PFSK-1 (cell line): ENCODE measurements around the gene RAD51B.

ENCODE experiments used
- FOXP2 ChIP-seq: optimal IDR thresholded peaks from 2 replicates; pipeline ENCODE3; 2011; ENCODE audit warnings: borderline replicate concordance, control low read depth, inconsistent platforms; ENCODE audit not compliant: insufficient read depth; ENCODE audit errors: extremely low read length, extremely low read depth
- POLR2AphosphoS5 ChIP-seq: IDR thresholded peaks from 2 replicates; pipeline ENCODE4 v1.6.1; 2012; ENCODE audit warnings: low read depth, mild to moderate bottlenecking, control low read depth, low read length, moderate library complexity
- SIN3A ChIP-seq: IDR thresholded peaks from 2 replicates; pipeline ENCODE4 v1.6.1; 2012; ENCODE audit warnings: mild to moderate bottlenecking, low read length, moderate library complexity, borderline replicate concordance; ENCODE audit not compliant: insufficient read depth
- TAF1 ChIP-seq: IDR thresholded peaks from 2 replicates; pipeline ENCODE4 v1.6.1; 2012; ENCODE audit warnings: low read length, control low read depth, borderline replicate concordance; ENCODE audit not compliant: insufficient read depth
- TF ChIP-seq, protein P1 (sequence below), 2 experiments: IDR thresholded peaks; 2 replicates each; pipeline versions ENCODE4 v1.6.1 to v1.8.0; 2011 to 2012; ENCODE audit warnings: low read depth in 2 of 2, low read length in 2 of 2, control low read depth in 1 of 2, inconsistent platforms in 1 of 2, mild to moderate bottlenecking in 1 of 2, moderate library complexity in 1 of 2; ENCODE audit not compliant: insufficient read depth in 1 of 2

Gene RAD51B

GRCh38 chr14:68770553-68771286, 951.1 kb downstream of the RAD51B start:
- TF ChIP-seq TAF1: no peak

GRCh38 chr14:68771631-68772030, 952.1 kb downstream of the RAD51B start:
- TF ChIP-seq SIN3A: no peak
- TF ChIP-seq FOXP2: no peak
- TF ChIP-seq, protein P1, sequence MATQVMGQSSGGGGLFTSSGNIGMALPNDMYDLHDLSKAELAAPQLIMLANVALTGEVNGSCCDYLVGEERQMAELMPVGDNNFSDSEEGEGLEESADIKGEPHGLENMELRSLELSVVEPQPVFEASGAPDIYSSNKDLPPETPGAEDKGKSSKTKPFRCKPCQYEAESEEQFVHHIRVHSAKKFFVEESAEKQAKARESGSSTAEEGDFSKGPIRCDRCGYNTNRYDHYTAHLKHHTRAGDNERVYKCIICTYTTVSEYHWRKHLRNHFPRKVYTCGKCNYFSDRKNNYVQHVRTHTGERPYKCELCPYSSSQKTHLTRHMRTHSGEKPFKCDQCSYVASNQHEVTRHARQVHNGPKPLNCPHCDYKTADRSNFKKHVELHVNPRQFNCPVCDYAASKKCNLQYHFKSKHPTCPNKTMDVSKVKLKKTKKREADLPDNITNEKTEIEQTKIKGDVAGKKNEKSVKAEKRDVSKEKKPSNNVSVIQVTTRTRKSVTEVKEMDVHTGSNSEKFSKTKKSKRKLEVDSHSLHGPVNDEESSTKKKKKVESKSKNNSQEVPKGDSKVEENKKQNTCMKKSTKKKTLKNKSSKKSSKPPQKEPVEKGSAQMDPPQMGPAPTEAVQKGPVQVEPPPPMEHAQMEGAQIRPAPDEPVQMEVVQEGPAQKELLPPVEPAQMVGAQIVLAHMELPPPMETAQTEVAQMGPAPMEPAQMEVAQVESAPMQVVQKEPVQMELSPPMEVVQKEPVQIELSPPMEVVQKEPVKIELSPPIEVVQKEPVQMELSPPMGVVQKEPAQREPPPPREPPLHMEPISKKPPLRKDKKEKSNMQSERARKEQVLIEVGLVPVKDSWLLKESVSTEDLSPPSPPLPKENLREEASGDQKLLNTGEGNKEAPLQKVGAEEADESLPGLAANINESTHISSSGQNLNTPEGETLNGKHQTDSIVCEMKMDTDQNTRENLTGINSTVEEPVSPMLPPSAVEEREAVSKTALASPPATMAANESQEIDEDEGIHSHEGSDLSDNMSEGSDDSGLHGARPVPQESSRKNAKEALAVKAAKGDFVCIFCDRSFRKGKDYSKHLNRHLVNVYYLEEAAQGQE (IDR thresholded peaks at IDR 0.05; ENCODE audit: insufficient read depth in 1 of 2, low read depth in 2 of 2, low read length in 2 of 2): 0 out of 4 replicates have a peak, but pooled peaks of 1 of the 2 experiments have one; percentile 15
- TF ChIP-seq POLR2AphosphoS5: no peak
- no peak for TF ChIP-seq TAF1

DNA sequence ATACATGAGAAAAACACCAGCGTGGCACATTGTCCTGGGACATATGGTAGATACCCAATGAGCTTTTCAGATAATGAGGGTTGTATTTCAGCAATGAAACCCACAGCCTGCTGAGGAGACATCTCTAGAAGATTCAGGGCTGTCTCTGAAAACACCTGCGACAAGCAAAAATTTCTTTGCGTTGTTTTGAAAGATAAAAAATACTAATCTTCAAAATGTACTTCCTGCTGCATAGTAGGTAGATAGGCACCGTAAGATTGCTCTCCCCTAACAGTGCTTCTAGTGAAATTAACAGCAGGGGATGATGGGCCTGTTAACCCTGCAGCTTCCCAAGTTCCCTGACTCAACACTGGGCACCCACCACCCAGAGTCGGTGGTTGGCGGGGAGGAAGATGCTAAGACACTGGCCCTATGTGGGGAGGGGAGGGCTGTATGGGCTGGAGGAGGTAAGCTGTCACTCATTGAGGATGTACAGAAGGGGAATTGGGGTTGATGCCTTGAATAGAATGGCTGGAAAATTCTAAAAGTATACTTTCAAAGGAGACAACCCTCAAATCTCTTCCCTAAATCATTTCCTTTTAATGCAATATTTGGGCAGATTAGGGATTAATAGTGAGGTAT, 953.3 kb downstream of the RAD51B start:
- no peak for TF ChIP-seq SIN3A

- TF ChIP-seq TAF1 (no peak), SIN3A (no peak), POLR2AphosphoS5 (no peak), FOXP2 (no peak)
- TF ChIP-seq, protein P1 (IDR thresholded peaks at IDR 0.05; ENCODE audit: insufficient read depth in 1 of 2, low read depth in 2 of 2, low read length in 2 of 2): no peak
Measured at GRCh38 chr14:68774771-68775613, 955.4 kb downstream of the RAD51B start.

DNA sequence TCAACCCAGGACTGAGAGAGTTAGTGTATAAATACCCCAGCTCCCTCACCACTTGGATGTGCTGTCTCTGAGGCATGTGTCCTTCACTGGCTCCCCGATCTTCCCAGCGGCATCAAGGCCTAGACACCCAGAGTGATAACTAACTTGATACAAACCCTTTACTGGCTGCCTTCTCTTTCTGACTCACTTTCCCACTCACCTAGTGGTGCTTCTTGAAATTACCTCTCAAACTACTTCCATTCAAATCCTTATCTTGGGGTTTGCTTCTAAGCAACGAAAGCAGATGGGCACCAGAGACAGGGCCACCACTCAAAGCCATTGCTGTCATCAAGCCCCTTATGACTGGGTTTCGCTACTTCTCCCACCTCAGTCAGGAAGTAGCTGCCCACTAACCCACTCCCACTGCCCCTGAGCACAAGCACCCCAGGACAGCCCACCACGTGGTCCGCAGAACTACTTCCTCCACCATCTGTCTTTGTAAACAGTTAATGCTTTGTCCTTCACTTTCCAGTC, 956.1 kb downstream of the RAD51B start:
- TF ChIP-seq SIN3A (no peak), TAF1 (no peak), POLR2AphosphoS5 (no peak), FOXP2 (no peak)
- TF ChIP-seq, protein P1 (IDR thresholded peaks at IDR 0.05; ENCODE audit: insufficient read depth in 1 of 2, low read depth in 2 of 2, low read length in 2 of 2): no peak

DNA sequence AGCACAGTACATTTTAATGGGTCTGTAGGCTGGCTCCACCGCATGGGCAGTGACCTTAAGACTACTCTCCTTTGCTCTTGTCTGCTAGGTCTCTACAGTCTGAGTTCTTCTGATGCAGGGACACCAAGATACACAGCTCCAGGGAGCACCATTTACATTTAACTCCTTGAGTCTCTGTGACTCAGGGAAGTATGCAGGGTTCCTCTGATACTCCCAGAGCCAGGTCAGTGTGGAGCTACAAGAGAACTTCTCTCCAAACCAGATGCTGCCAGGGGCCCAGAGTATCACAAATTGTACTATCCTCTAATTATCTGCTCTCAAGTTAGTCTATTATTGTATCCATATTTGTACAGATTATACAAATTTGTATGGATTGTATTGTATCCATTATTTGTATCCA, 958.1 kb downstream of the RAD51B start:
- TF ChIP-seq POLR2AphosphoS5 (no peak), FOXP2 (no peak), SIN3A (no peak), TAF1 (no peak)
- TF ChIP-seq, protein P1 (IDR thresholded peaks at IDR 0.05; ENCODE audit: insufficient read depth in 1 of 2, low read depth in 2 of 2, low read length in 2 of 2): no peak
